Esophagus squamous epithelium (tissue), 5 donors: Measurements from ENCODE around the gene KCTD11. TPM values are rescaled to one million over a fixed set of nuclear protein-coding genes. Genes with fewer than 3 reads are reported as not detected.

Source experiments
- DNase-seq: peaks from one replicate; lab custom pipeline; 2025; lab: John Stamatoyannopoulos, UW
- H3K27ac ChIP-seq, 4 donors: fragments of 200-600 bp; sonication (generic); one replicate each; pipeline ENCODE4 v1.5.1; 2016 to 2019; ENCODE audit warnings: mild to moderate bottlenecking in 1 of 4
- H3K27me3 ChIP-seq, 4 donors: fragments of 200-600 bp; sonication (generic); 1 replicate in 3 of 4; 2 replicates in 1 of 4; pipeline versions ENCODE4 v1.5.1 to v1.6.0; 2017 to 2021; ENCODE audit warnings: antibody characterized with exemption in 1 of 4
- H3K36me3 ChIP-seq, 3 donors: fragments of 200-600 bp; sonication (generic); one replicate each; pipeline ENCODE4 v1.5.1; 2016 to 2019
- H3K4me1 ChIP-seq, 3 donors: fragments of 200-600 bp; sonication (generic); one replicate each; pipeline ENCODE4 v1.5.1; 2017 to 2019
- H3K4me3 ChIP-seq, 4 donors: fragments of 200-600 bp; sonication (generic); 1 replicate in 3 of 4; 2 replicates in 1 of 4; pipeline ENCODE4 v1.5.1; 2016 to 2019; ENCODE audit warnings: mild to moderate bottlenecking in 2 of 4, moderate library complexity in 1 of 4
- H3K9me3 ChIP-seq, 3 donors: fragments of 200-600 bp; sonication (generic); one replicate each; pipeline ENCODE4 v1.5.1; 2016 to 2019
- CTCF ChIP-seq, 6 experiments: fragments of 450-650 bp in 4 of 6; fragments of 200-600 bp in 2 of 6; sonication (generic) in 2 of 6; IDR thresholded peaks; one replicate each; pipeline ENCODE4 v1.5.1; 2016 to 2019; ENCODE audit warnings: antibody characterized with exemption in 6 of 6, mild to moderate bottlenecking in 4 of 6, moderate library complexity in 4 of 6
- POLR2A ChIP-seq, 4 donors: fragments of 450-650 bp; IDR thresholded peaks; one replicate each; pipeline ENCODE4 v1.6.1; 2017; ENCODE audit warnings: antibody characterized with exemption in 4 of 4, mild to moderate bottlenecking in 4 of 4, moderate library complexity in 3 of 4
- WGBS, 2 donors: methylation state at CpG; one replicate each; pipeline ENCODE4 v1.1.5; 2018; 5-methylcytosine and 5-hydroxymethylcytosine counted together
- intact Hi-C: fragments of 100-400 bp; cut with DNase I; formaldehyde crosslinking; loops from one replicate; pipeline ENCODE4 v1.15.0; 2022
- total RNA-seq, 4 donors: library from RNA; depleted of rRNA; stranded (reverse); fragments of >200 nt; gene quantifications; one replicate each; pipeline ENCODE4 v1.1.0, GENCODE V29; 2016
- donor health status: DM: yes; HTN: yes; CAD: no.

KCTD11 gene
- total RNA-seq, 4 donors from 2014 or later: 12.6 to 26.6 (median 22.1) TPM

DNA sequence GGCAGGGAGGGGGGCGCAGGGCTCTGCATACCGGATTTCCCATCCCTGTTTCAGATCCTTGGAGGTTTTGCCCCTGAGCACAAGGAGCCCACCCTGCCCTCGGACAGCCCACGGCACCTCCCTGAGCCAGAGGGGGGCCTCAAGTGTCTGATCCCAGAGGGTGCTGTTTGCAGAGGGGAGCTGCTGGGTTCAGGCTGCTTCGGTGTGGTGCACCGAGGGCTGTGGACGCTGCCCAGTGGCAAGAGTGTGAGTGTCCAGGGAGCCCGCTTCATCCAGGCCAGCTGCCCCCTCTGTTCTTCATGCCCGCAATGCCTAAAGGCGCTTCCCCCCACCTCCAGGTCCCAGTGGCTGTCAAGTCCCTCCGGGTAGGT, 31.4 kb downstream of the KCTD11 start:
- Histone ChIP-seq H3K4me3 (peak overlapping the region in 3 of 4 donors; percentile 1 to 61 (median 42)), H3K27ac (peak overlapping the region in 2 of 4 donors; percentile 66 to 71), H3K9me3 (peaks cover 0 to 5% (median 0%) of the 10 kb centered on the region in 3 donors), H3K4me1 (peaks cover 20 to 53% (median 31%) of the 10 kb centered on the region in 3 donors), H3K36me3 (peaks cover 5 to 55% (median 7%) of the 10 kb centered on the region in 3 donors), H3K27me3 (peaks cover 0 to 5% (median 0%) of the 10 kb centered on the region in 4 donors)
- TF ChIP-seq CTCF (IDR thresholded peaks at IDR 0.05) (no peak), POLR2A (IDR thresholded peaks at IDR 0.05) (no peak)
- intact Hi-C loops: no loop called here
- DNase-seq: no peak
- WGBS, 2 donors: 62 to 90% methylated on average over 2 of the region's 11 CpGs

GRCh38 chr17:7383742-7384488, 32.0 kb downstream of the KCTD11 start:
- H3K4me3 ChIP-seq: peak overlapping the region; percentile 1 to 61 (median 38)
- H3K27ac ChIP-seq: peak overlapping the region in 3 of 4 donors; percentile 52 to 71 (median 66)
- H3K36me3 ChIP-seq: peaks cover 10 to 61% (median 12%) of the 10 kb centered on the region in 3 donors
- DNase-seq: no peak
- intact Hi-C loops: no loop called here
- 60 to 74% methylated on average over 7 to 13 of the region's 65 CpGs for WGBS, 2 donors
- TF ChIP-seq CTCF (IDR thresholded peaks at IDR 0.05) (no peak), POLR2A (IDR thresholded peaks at IDR 0.05) (no peak)
- H3K4me1 ChIP-seq: peaks cover 20 to 53% (median 31%) of the 10 kb centered on the region in 3 donors
- peaks cover 0 to 5% (median 0%) of the 10 kb centered on the region in 4 donors for H3K27me3 ChIP-seq
- H3K9me3 ChIP-seq: peaks cover 0 to 4% (median 0%) of the 10 kb centered on the region in 3 donors

- peaks cover 15 to 68% (median 19%) of the 10 kb centered on the region in 3 donors for H3K36me3 ChIP-seq
- H3K9me3 ChIP-seq: no peaks in the 10 kb centered on the region
- intact Hi-C loops: no loop called here
- TF ChIP-seq POLR2A (IDR thresholded peaks at IDR 0.05): no peak
- no peak for TF ChIP-seq CTCF (IDR thresholded peaks at IDR 0.05)
- peak overlapping the region; percentile 1 to 61 (median 38) for H3K4me3 ChIP-seq
- WGBS, 2 donors: 62 to 92% methylated on average over 7 to 10 of the region's 23 CpGs
- no peak for DNase-seq
- peaks cover 0 to 5% (median 0%) of the 10 kb centered on the region in 4 donors for H3K27me3 ChIP-seq
- H3K4me1 ChIP-seq: peaks cover 20 to 53% (median 31%) of the 10 kb centered on the region in 3 donors
- H3K27ac ChIP-seq: peak overlapping the region in 3 of 4 donors; percentile 52 to 71 (median 66)
These were observed 32.6 kb downstream of the KCTD11 start for GRCh38 chr17:7384489-7385081.

GRCh38 chr17:7388856-7389255, 36.9 kb downstream of the KCTD11 start:
- H3K27me3 ChIP-seq: no peaks in the 10 kb centered on the region
- WGBS, 2 donors: 89% methylated on average over 3 of the region's 10 CpGs; no CpG with 5 or more reads in 1 of the 2 donors
- H3K36me3 ChIP-seq: peaks cover 23 to 95% (median 25%) of the 10 kb centered on the region in 3 donors
- no peaks in the 10 kb centered on the region for H3K9me3 ChIP-seq
- intact Hi-C loops: no loop called here
- no peak overlapping the region for H3K27ac ChIP-seq
- TF ChIP-seq CTCF (IDR thresholded peaks at IDR 0.05) (no peak), POLR2A (IDR thresholded peaks at IDR 0.05) (no peak)
- H3K4me3 ChIP-seq: no peak overlapping the region
- peaks cover 10 to 30% (median 13%) of the 10 kb centered on the region in 3 donors for H3K4me1 ChIP-seq
- no peak for DNase-seq
